HCT116 (cell line): ENCODE data around the gene PLPP6. TPM values are rescaled to one million over a fixed set of nuclear protein-coding genes. Genes with fewer than 3 reads are reported as not detected.

Source experiments
- ATAC-seq: fragments of 200-7000 bp; cut with Tn5 transposase; 2 replicates; pipeline ENCODE4 v1.9.1; 2020; ENCODE audit warnings: mild to moderate bottlenecking, moderate library complexity
- BruUV-seq: library from RNA; stranded (reverse); fragments of 400-500 nt; replicated peaks from 2 replicates; lab custom pipeline; 2021; lab: Mats Ljungman, UMichigan
- CTCF ChIA-PET: fragments of 300-600 bp; sonication (Branson Sonifier 250); formaldehyde crosslinking; loops from one replicate; lab custom pipeline; 2021; ENCODE audit warnings: antibody characterized with exemption; lab: Charles Lee
- POLR2A ChIA-PET: fragments of 300-600, 350-600 bp; sonication (Branson Sonifier 250); formaldehyde crosslinking; loops from one replicate; lab custom pipeline; 2021; ENCODE audit warnings: antibody characterized with exemption; lab: Charles Lee
- RAD21 ChIA-PET, 2 experiments: fragments of 300-600 bp; sonication (Branson Sonifier 250); formaldehyde crosslinking; loops; one replicate each; lab custom pipeline; 2023; ENCODE audit warnings: low total read pairs in 2 of 2; ENCODE audit not compliant: uncharacterized antibody in 2 of 2, unreplicated experiment in 2 of 2, low non-redundant PET in 1 of 2; lab: Charles Lee
- DNase-seq: peaks from one replicate; pipeline ENCODE4 v3.0.0-alpha.2; 2010; ENCODE audit warnings: low read depth, low spot score
- H2AFZ ChIP-seq: fragments of 200-600 bp; shearing (Covaris generic), sonication (generic); 2 replicates; pipeline ENCODE4 v1.6.1; 2017; ENCODE audit warnings: low read depth, mixed run types, mixed read lengths, antibody characterized with exemption, low read length; ENCODE audit not compliant: poor library complexity, severe bottlenecking
- H3K27ac ChIP-seq: 2 replicates; pipeline ENCODE4 v1.5.1; 2012; ENCODE audit warnings: low read depth, low read length
- H3K27me3 ChIP-seq: fragments of 200-600 bp; sonication (generic); 2 replicates; pipeline ENCODE4 v1.6.1; 2016; ENCODE audit warnings: mixed run types, low read length, mixed read lengths; ENCODE audit not compliant: insufficient read depth
- H3K36me3 ChIP-seq, 2 experiments: fragments of 200-500 bp in 1 of 2; fragments of 200-600 bp in 1 of 2; sonication (Bioruptor generic) in 1 of 2; sonication (generic) in 1 of 2; 2 replicates each; pipeline versions ENCODE4 v1.5.1 to v1.6.1; 2014 to 2016; ENCODE audit warnings: low read length in 2 of 2, inconsistent platforms in 1 of 2, mixed read lengths in 1 of 2, mixed run types in 1 of 2; ENCODE audit not compliant: insufficient read depth in 2 of 2, control insufficient read depth in 1 of 2
- H3K4me1 ChIP-seq, 2 experiments: fragments of 200-600 bp in 1 of 2; sonication (generic) in 1 of 2; 2 replicates each; pipeline versions ENCODE4 v1.5.1 to v1.6.1; 2012 to 2017; ENCODE audit warnings: low read length in 2 of 2, inconsistent platforms in 1 of 2, mild to moderate bottlenecking in 1 of 2, mixed read lengths in 1 of 2, mixed run types in 1 of 2, moderate library complexity in 1 of 2; ENCODE audit not compliant: insufficient read depth in 2 of 2, control insufficient read depth in 1 of 2
- H3K4me2 ChIP-seq: fragments of 200-600 bp; sonication (generic); 2 replicates; pipeline ENCODE4 v1.6.1; 2017; ENCODE audit warnings: mixed run types, low read length, mixed read lengths
- H3K4me3 ChIP-seq, 2 experiments: fragments of 200-600 bp in 1 of 2; sonication (generic) in 1 of 2; replicated peaks in 1 of 2; 2 replicates each; pipeline ENCODE4 v1.5.1; 2011 to 2016; ENCODE audit warnings: low read length in 2 of 2, control low read depth in 1 of 2, low read depth in 1 of 2, mild to moderate bottlenecking in 1 of 2, mixed read lengths in 1 of 2, mixed run types in 1 of 2
- H3K79me2 ChIP-seq: fragments of 200-600 bp; sonication (generic); 2 replicates; pipeline ENCODE4 v1.6.1; 2017; ENCODE audit warnings: mild to moderate bottlenecking, mixed run types, low read length, moderate library complexity, mixed read lengths; ENCODE audit not compliant: insufficient read depth
- H3K9ac ChIP-seq: fragments of 200-600 bp; sonication (generic); 2 replicates; pipeline ENCODE4 v1.6.1; 2016; ENCODE audit warnings: low read length, mixed read lengths
- H3K9me2 ChIP-seq: fragments of 200-600 bp; sonication (generic), shearing (Covaris generic); 2 replicates; pipeline ENCODE4 v1.6.1; 2017; ENCODE audit warnings: mixed run types, mild to moderate bottlenecking, moderate library complexity; ENCODE audit not compliant: insufficient read depth
- H3K9me3 ChIP-seq, 2 experiments: fragments of 200-500 bp in 1 of 2; fragments of 200-600 bp in 1 of 2; sonication (Bioruptor generic) in 1 of 2; sonication (generic) in 1 of 2; 2 replicates each; pipeline ENCODE4 v1.6.1; 2014 to 2017; ENCODE audit warnings: low read length in 2 of 2, mixed read lengths in 2 of 2, inconsistent platforms in 1 of 2, low read depth in 1 of 2, mild to moderate bottlenecking in 1 of 2, mixed run types in 1 of 2, moderate library complexity in 1 of 2; ENCODE audit not compliant: control insufficient read depth in 1 of 2, insufficient read depth in 1 of 2
- H4K20me1 ChIP-seq: fragments of 200-600 bp; sonication (generic), shearing (Covaris generic); 2 replicates; pipeline ENCODE4 v1.6.1; 2017; ENCODE audit warnings: mixed run types, mild to moderate bottlenecking, moderate library complexity; ENCODE audit not compliant: insufficient read depth
- CEBPB ChIP-seq: IDR thresholded peaks from 2 replicates; pipeline ENCODE4 v1.6.1; 2012; ENCODE audit warnings: low read depth
- EGR1 ChIP-seq: IDR thresholded peaks from 2 replicates; pipeline ENCODE4 v1.6.1; 2012; ENCODE audit warnings: low read depth
- ELF1 ChIP-seq: IDR thresholded peaks from 2 replicates; pipeline ENCODE4 v1.6.1; 2012; ENCODE audit warnings: low read depth, borderline replicate concordance
- EZH2phosphoT487 ChIP-seq: fragments of 200-600 bp; IDR thresholded peaks from 2 replicates; pipeline ENCODE4 v1.6.1; 2018; ENCODE audit warnings: antibody characterized with exemption, borderline replicate concordance
- FOSL1 ChIP-seq: IDR thresholded peaks from 2 replicates; pipeline ENCODE4 v1.6.1; 2012; ENCODE audit warnings: low read depth
- POLR2A ChIP-seq: IDR thresholded peaks from 2 replicates; pipeline ENCODE4 v1.7.0; 2011; ENCODE audit warnings: borderline replicate concordance; ENCODE audit not compliant: insufficient read depth, insufficient read length; ENCODE audit errors: extremely low read depth
- POLR2AphosphoS5 ChIP-seq: IDR thresholded peaks from 2 replicates; pipeline ENCODE4 v1.6.1; 2011; ENCODE audit warnings: mild to moderate bottlenecking, low read depth, low read length, moderate library complexity
- RAD21 ChIP-seq: IDR thresholded peaks from 2 replicates; pipeline ENCODE4 v1.6.1; 2012; ENCODE audit warnings: low read depth, mild to moderate bottlenecking
- SIN3A ChIP-seq: IDR thresholded peaks from 2 replicates; pipeline ENCODE4 v1.6.1; 2012; ENCODE audit warnings: low read depth
- SP1 ChIP-seq: IDR thresholded peaks from 2 replicates; pipeline ENCODE4 v1.6.1; 2012; ENCODE audit warnings: low read depth
- SRF ChIP-seq: IDR thresholded peaks from 2 replicates; pipeline ENCODE4 v1.6.1; 2012; ENCODE audit warnings: low read depth
- TCF7L2 ChIP-seq: IDR thresholded peaks from 2 replicates; pipeline ENCODE4 v1.7.0; 2011; ENCODE audit warnings: borderline replicate concordance, inconsistent platforms; ENCODE audit not compliant: insufficient read depth, insufficient read length; ENCODE audit errors: extremely low read depth
- YY1 ChIP-seq: IDR thresholded peaks from 2 replicates; pipeline ENCODE4 v1.6.1; 2011; ENCODE audit warnings: low read length, low read depth, moderate library complexity, mild to moderate bottlenecking; ENCODE audit not compliant: insufficient replicate concordance; ENCODE audit errors: extremely low read depth
- ZFX ChIP-seq: fragments of 450-650 bp; IDR thresholded peaks from 2 replicates; pipeline ENCODE4 v1.6.1; 2017
- ZNF274 ChIP-seq: fragments of 200-500 bp; sonication (Bioruptor generic); IDR thresholded peaks from 2 replicates; pipeline ENCODE4 v1.6.1; 2014; ENCODE audit warnings: mild to moderate bottlenecking, low read depth, low read length, inconsistent platforms
- intact Hi-C: fragments of 100-400 bp; cut with micrococcal nuclease; formaldehyde crosslinking; loops from 2 replicates; pipeline ENCODE4 v1.10.0; 2022
- total RNA-seq: library from RNA; stranded (reverse); gene quantifications from one replicate; pipeline ENCODE4 v1.2.1, GENCODE V29; 2021; ENCODE audit not compliant: unreplicated experiment
- TF ChIP-seq, protein P1 (sequence below): IDR thresholded peaks from 2 replicates; pipeline ENCODE4 v1.6.1; 2012
- TF ChIP-seq, protein P2 (sequence below): IDR thresholded peaks from 2 replicates; pipeline ENCODE4 v1.6.1; 2011; ENCODE audit warnings: mild to moderate bottlenecking, low read length, moderate library complexity; ENCODE audit not compliant: insufficient replicate concordance; ENCODE audit errors: extremely low read depth
- TF ChIP-seq, protein P3 (sequence below): IDR thresholded peaks from 2 replicates; pipeline ENCODE4 v1.6.1; 2012; ENCODE audit warnings: low read depth
- TF ChIP-seq, protein P4 (sequence below): IDR thresholded peaks from 2 replicates; pipeline ENCODE4 v1.6.1; 2012

PLPP6 gene
- total RNA-seq, 1 experiment from 2014 or later, result 5.0 TPM

DNA sequence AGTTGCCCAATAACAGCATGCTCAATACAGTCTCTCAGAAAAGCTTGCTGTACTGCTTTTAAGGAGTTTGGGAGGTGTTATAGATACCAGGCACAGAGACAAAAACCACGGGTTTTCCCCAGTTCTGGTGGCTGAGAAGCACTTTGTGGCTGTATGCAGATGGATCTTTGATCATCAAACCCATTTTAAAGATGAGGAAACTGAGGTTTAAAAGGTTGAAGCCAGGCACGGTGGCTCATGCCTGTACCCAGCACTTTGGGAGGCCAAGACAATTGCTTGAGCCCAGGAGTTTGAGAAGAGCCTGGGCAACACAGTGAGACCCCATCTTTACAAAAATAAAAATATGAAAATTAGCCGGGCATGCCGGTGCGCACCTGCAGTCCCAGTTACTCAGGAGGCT, 46.3 kb upstream of the PLPP6 start:
- DNase-seq, result no peak
- ChIA-PET RAD21 (no interaction called here), POLR2A (no interaction called here), CTCF (interaction anchor here (2.6 kb wide), 1 partner anchor 11 kb away, joined by 7 read pairs; no protein-coding TSS in a partner anchor)
- H3K9me3 ChIP-seq, result no peaks in the 10 kb centered on the region
- intact Hi-C loops, result no loop called here
- no peak overlapping the region for H2AFZ ChIP-seq
- H3K4me1 ChIP-seq, result peaks cover 0 to 2% of the 10 kb centered on the region in 2 experiments; a peak in 1 of 4 replicates
- TF ChIP-seq TCF7L2, result no peak
- no peak for TF ChIP-seq FOSL1
- no peak for TF ChIP-seq RAD21
- no peak for TF ChIP-seq POLR2AphosphoS5
- no peak for TF ChIP-seq SIN3A
- TF ChIP-seq EGR1, result no peak
- TF ChIP-seq, protein P1, sequence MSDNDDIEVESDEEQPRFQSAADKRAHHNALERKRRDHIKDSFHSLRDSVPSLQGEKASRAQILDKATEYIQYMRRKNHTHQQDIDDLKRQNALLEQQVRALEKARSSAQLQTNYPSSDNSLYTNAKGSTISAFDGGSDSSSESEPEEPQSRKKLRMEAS, result no peak
- no peak for TF ChIP-seq YY1
- TF ChIP-seq SP1, result no peak
- TF ChIP-seq, protein P2, sequence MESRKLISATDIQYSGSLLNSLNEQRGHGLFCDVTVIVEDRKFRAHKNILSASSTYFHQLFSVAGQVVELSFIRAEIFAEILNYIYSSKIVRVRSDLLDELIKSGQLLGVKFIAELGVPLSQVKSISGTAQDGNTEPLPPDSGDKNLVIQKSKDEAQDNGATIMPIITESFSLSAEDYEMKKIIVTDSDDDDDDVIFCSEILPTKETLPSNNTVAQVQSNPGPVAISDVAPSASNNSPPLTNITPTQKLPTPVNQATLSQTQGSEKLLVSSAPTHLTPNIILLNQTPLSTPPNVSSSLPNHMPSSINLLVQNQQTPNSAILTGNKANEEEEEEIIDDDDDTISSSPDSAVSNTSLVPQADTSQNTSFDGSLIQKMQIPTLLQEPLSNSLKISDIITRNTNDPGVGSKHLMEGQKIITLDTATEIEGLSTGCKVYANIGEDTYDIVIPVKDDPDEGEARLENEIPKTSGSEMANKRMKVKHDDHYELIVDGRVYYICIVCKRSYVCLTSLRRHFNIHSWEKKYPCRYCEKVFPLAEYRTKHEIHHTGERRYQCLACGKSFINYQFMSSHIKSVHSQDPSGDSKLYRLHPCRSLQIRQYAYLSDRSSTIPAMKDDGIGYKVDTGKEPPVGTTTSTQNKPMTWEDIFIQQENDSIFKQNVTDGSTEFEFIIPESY, result no peak
- TF ChIP-seq, protein P3, sequence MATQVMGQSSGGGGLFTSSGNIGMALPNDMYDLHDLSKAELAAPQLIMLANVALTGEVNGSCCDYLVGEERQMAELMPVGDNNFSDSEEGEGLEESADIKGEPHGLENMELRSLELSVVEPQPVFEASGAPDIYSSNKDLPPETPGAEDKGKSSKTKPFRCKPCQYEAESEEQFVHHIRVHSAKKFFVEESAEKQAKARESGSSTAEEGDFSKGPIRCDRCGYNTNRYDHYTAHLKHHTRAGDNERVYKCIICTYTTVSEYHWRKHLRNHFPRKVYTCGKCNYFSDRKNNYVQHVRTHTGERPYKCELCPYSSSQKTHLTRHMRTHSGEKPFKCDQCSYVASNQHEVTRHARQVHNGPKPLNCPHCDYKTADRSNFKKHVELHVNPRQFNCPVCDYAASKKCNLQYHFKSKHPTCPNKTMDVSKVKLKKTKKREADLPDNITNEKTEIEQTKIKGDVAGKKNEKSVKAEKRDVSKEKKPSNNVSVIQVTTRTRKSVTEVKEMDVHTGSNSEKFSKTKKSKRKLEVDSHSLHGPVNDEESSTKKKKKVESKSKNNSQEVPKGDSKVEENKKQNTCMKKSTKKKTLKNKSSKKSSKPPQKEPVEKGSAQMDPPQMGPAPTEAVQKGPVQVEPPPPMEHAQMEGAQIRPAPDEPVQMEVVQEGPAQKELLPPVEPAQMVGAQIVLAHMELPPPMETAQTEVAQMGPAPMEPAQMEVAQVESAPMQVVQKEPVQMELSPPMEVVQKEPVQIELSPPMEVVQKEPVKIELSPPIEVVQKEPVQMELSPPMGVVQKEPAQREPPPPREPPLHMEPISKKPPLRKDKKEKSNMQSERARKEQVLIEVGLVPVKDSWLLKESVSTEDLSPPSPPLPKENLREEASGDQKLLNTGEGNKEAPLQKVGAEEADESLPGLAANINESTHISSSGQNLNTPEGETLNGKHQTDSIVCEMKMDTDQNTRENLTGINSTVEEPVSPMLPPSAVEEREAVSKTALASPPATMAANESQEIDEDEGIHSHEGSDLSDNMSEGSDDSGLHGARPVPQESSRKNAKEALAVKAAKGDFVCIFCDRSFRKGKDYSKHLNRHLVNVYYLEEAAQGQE, result no peak
- no peak for TF ChIP-seq SRF
- no peak for TF ChIP-seq ELF1
- TF ChIP-seq ZFX, result no peak
- TF ChIP-seq, protein P4, sequence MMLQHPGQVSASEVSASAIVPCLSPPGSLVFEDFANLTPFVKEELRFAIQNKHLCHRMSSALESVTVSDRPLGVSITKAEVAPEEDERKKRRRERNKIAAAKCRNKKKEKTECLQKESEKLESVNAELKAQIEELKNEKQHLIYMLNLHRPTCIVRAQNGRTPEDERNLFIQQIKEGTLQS, result no peak
- no peak for TF ChIP-seq POLR2A
- no peak for TF ChIP-seq ZNF274
- no peak for TF ChIP-seq CEBPB
- no peak for TF ChIP-seq EZH2phosphoT487
- no peak overlapping the region for H3K4me2 ChIP-seq
- H3K27ac ChIP-seq, result no peak overlapping the region
- H3K79me2 ChIP-seq, result no peaks in the 10 kb centered on the region
- no TSS peak for BruUV-seq
- H3K4me3 ChIP-seq, result no peak overlapping the region
- no peaks in the 10 kb centered on the region for H3K36me3 ChIP-seq
- ATAC-seq, result no peak
- no peak overlapping the region for H3K9ac ChIP-seq
- H3K27me3 ChIP-seq, result no peaks in the 10 kb centered on the region
- H4K20me1 ChIP-seq, result no peaks in the 10 kb centered on the region
- H3K9me2 ChIP-seq, result no peaks in the 10 kb centered on the region
